Measurements from ENCODE around the gene NBR1.
"Not testable (repeated sequence)": the region's sequence is repeated elsewhere in the genome, so short reads cannot be mapped to it uniquely, and the experiment has no call there.

Gene NBR1

DNA sequence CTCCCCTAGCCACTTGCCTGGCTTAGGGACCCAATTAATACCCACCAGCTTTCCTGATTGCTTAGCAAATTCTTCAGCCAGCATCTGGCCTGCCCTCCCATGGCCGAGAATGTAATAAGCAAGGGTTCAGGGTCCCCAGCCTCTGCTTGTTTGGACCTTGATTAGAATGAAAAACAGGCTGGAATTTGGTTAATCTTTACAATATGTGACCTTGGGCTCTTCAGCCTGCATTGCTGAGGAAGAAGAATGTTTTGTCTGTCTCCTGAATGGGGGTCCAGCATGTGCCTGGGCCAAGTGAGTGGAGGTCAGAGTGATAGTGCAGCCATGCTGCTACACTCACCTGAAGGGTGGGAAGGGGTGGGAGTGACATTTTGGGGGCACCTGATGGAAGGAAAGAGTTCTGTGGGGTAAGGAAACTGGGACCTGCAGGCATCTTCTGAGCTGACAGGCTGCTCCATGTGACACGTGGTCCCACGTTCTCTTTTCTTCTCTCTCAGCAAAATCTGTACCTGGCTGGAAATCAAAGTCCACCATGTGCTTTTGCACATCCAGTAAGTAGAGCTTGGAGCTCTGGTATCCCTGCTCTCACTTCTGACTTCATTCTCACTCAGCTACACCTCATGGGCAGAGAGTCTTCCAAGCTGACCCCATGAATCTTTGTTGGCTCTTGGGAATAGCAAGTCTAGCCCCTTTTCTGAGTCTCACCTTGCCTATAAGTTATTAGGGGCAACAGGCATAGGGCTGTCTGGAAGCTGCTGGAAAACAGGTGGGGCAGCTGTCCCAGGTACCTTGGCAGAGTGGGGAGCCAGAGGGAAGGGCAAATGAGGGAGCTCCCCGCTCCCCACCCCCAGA lies 46.0 kb downstream of the NBR1 start:
- DNase-seq: no peak

- DNase-seq: no peak
Observed at GRCh38 chr17:43217614-43218087, 46.6 kb downstream of the NBR1 start.

GRCh38 chr17:43219001-43219400 lies 48.0 kb downstream of the NBR1 start:
- DNase-seq: no peak

- no peak for DNase-seq
Observed at GRCh38 chr17:43219746-43220380, 48.8 kb downstream of the NBR1 start.

DNA sequence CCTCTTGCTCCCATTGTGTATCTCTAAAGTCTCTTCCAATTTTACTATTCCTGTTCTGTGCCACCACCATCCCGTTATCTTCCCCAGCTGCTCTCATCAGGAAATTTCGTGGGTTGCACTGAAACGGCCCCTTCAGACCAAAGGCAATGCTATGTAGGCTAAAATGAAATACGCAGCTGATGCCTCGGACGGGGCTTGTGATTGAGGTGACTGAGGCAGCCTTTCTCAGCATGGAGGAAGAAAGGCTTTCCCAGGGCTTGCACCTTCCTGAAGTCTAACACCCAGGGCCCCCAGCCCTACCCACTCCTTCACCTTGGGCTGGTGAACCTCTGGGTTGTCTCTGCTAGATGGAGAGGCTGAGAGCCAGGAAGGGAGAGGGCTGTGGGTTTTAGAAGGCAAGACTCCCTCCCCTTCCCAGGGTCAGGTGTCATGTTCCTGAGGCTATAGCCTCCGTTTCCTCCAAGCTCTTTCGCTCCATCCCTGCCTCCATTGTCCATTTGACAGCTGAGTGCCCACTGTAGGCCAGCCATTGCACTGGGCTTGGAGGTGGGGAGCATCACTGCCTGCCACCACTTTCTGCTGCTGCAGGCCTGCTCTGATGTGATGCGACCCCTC lies 49.6 kb downstream of the NBR1 start:
- DNase-seq: no peak

- no peak for DNase-seq
Observed at GRCh38 chr17:43224146-43224705, 53.2 kb downstream of the NBR1 start.

GRCh38 chr17:43226393-43226792 lies 55.4 kb downstream of the NBR1 start:
- DNase-seq: no peak

DNA sequence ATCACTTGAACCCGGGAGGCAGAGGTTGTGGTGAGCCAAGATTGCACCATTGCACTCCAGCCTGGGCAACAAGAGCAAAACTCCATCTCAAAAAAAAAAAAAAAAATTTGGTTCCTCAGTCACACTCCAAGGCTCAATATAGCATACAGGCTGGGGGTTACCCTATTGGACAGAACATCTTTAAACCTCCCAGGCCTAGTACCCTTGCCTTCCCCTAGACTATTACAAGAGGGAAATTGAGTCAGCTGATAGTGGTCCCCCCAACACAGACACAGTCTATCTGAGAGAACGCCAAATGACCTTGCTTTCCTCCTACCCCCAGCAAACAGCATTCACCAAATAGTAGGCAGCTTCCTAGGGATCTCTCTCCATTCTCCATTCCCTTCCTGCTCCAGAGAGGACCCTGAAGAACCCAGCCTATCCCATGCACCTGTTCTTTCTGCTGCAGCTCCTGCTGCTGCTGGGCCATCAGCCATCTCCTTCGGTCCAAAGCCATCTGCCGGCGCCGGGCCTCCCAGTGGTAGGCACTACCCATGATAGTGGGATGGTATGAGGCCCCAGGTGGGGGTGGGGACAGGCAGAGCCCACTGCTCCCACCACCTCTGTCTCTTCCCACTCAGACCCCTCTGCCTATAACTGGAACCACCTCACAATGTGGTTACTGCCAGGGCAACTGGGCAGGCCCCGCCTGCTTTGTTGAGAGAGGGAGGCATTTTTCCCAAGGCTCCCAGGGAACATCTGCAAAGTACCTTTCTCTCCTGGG lies 57.2 kb downstream of the NBR1 start, which contains the start of gene CCDC200:
CCDC200 (minus strand) TSS at position 604 of the 763 bp plus-strand sequence; CDS start at position 535, 69 bp downstream.
- DNase-seq: not testable (repeated sequence)

DNA sequence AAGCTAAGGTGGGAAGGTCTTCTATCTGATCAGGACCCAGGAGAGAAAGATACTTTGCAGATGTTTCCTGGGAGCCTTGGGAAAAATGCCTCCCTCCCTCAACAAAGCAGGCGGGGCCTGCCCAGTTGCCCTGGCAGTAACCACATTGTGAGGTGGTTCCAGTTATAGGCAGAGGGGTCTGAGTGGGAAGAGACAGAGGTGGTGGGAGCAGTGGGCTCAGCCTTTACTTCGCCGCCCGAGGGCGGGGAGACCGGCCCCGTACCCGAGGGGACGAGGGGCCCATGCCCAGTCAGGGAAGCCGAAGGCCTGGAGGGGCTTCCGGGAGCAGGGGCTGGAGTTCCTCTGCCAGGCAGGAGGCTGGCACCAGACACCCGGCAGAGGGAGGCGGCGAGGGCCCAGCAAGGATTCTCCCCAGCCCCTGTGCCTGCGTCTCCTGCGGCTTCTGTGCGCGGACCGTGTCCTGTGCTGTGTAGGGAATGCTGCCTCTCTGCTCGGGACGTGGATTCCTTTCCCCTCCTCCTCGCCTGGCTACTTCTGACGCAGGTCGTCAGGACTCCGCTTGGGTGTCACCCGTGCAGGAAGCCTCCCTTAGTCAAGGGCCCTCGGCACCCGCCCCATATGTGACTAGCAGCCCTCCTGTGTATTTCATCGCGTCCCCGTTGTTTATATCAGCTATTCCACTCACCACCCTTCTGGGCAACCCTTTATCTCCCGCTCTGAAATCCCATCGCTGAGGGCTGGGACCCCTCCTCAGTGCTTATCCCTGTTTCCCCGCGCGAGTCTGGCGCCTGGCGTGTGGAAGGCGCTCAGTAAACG lies 60.4 kb downstream of the NBR1 start:
- not testable (repeated sequence) for DNase-seq

DNA sequence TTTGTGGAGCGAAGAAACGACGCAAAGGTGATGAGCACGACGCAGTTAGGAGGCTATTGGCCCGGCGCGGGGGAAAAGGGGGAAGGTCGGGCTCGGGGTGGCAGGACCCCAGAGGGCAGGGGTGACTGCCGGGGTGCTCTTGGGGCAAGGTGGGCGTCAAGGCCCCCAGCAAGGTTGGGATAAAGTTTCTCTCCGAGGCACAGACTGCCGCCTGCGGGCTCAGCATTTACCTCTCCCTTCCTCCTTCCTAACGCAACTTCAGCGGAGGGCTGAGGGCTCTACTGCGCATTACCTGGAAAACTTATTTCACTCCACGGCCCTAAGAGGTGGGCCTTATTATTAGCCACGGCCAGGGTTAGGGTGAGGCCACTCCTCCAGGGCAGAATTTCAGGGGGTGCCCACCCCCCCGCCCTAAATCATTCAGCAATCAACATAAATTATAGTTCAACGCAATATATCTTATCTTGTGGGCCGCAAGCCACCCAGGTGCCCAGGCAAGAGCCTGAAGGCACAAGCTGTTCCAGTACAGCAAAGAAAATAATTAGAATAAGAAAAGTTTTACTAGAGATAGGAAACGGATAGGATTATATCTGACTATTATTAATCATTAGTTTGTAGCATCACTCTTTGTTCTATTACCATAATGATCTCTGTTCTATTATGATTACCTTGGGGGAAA lies 61.1 kb downstream of the NBR1 start:
- DNase-seq: not testable (repeated sequence)

- DNase-seq: not testable (repeated sequence)
Observed at GRCh38 chr17:43233263-43233662, 62.2 kb downstream of the NBR1 start.

DNA sequence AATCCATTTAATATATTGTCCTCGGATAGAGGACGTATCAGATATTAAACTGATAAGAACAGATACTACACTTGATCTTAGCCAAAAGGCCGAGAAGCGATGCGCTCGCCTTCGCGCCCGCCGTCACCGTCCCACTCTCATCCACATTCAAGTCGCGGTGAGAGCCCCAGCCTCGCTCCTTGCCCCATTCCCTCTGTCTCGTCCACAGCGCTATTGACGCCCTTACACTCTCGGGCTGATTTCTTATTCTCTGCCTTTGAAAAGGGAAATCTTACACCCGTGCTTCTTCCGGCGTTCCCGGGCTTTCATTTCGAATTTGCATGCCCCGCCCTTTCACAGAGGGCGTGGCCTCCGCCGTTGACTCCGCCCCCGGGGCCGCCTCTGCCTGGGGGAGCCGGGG lies 62.9 kb downstream of the NBR1 start, which contains the start of gene RNU2-1:
RNU2-1 (minus strand) TSS at position 101 of the 400 bp plus-strand sequence.
- DNase-seq: not testable (repeated sequence)

DNA sequence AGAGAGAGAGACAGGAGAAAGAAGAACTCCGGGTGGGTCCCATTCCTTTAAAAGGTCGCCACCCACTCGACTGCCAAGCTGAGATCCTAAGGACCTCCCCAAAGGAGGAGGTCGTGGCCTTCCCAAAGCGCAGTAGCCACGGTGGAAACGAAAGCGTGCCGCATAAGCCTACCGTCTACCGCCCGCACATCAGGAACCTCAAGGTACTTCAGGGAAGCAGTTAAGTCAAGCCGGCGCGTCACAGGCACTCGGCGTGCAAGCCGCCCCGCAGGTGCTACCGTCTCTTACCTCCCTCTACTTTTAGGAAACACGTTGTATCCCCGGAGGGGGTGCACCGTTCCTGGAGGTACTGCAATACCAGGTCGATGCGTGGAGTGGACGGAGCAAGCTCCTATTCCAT lies 68.6 kb downstream of the NBR1 start:
- DNase-seq: not testable (repeated sequence)

GRCh38 chr17:43240596-43241352 lies 69.8 kb downstream of the NBR1 start:
- not testable (repeated sequence) for DNase-seq

GRCh38 chr17:43246456-43246855 lies 75.4 kb downstream of the NBR1 start:
- DNase-seq: not testable (repeated sequence)

Measured in NCI-H510A (cell line).